ENCODE measurements around the gene IFI27L1. TPM values are rescaled to one million over a fixed set of nuclear protein-coding genes. Genes with fewer than 3 reads are reported as not detected.
"Not testable (repeated sequence)": the region's sequence is repeated elsewhere in the genome, so short reads cannot be mapped to it uniquely, and the experiment has no call there.

IFI27L1 gene
- total RNA-seq, 4 donors from 2014 or later = 7.1 to 32.8 (median 14.3) TPM

DNA sequence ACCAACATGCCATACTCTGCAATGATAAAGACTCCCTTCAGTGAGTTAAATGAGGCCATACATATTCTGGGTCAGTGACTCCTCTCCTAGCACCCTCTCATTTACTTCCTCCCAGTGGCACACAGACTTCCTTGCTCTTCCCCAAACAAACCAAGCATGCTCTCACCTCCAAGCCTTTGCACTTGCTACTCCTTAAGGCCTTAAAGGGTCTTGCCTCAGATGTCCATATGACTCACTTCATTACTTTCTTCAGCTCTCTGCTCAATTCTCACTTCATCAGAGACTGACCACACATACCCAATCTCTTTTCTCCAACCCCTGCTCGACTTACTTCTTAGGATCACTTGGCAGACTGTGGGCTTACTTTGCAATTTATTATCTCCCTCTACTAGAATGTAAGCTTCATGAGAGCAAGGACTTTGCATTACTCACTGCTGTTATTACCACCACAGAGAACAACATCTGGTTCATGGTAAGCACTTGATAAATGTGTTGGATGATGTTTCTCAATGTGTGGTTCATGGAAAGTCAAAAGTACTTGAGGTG lies 22.9 kb upstream of the IFI27L1 start:
- intact Hi-C loops (cut with DNase I; ENCODE audit: low total_unique reads) = no loop called here
- Histone ChIP-seq H3K27ac (no peak overlapping the region), H3K9me3 (no peaks in the 10 kb centered on the region), H3K27me3 (no peaks in the 10 kb centered on the region), H3K4me3 (no peak overlapping the region), H3K36me3 (no peaks in the 10 kb centered on the region), H3K4me1 (no peaks in the 10 kb centered on the region)
- no peak for DNase-seq
- TF ChIP-seq CTCF (IDR thresholded peaks at IDR 0.05) (no peak), POLR2A (IDR thresholded peaks at IDR 0.05) (no peak)

DNA sequence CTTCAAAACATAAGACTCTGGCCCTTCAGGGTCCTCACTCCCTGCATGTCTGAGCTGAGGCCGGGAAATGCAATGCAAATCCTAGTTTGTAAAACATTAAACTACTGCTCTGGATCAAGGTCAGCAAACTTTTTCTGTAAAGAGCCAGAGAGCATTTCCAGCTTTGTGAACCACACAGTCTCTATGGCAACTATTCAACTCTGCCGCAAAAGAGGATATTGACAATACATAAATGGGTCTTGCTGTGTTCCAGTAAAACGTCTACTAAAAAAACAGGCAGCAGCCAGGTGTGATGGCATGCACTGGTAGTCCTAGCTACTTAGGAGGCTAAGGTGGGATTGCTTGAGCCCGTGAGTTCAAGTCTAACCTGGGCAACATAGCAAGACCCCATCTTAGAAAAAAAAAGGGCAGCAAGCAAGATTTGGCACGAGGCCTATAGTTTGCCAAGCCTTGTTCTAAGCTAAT lies 22.4 kb upstream of the IFI27L1 start:
- Histone ChIP-seq H3K36me3 (no peaks in the 10 kb centered on the region), H3K27me3 (no peaks in the 10 kb centered on the region), H3K4me3 (no peak overlapping the region), H3K27ac (no peak overlapping the region), H3K4me1 (no peaks in the 10 kb centered on the region), H3K9me3 (no peaks in the 10 kb centered on the region)
- intact Hi-C loops (cut with DNase I; ENCODE audit: low total_unique reads) = no loop called here
- no peak for DNase-seq
- TF ChIP-seq CTCF (IDR thresholded peaks at IDR 0.05) = no peak
- no peak for TF ChIP-seq POLR2A (IDR thresholded peaks at IDR 0.05)

- no peak overlapping the region for H3K4me3 ChIP-seq
- DNase-seq = no peak
- no peak for TF ChIP-seq POLR2A (IDR thresholded peaks at IDR 0.05)
- TF ChIP-seq CTCF (IDR thresholded peaks at IDR 0.05) = no peak
- intact Hi-C loops (cut with DNase I; ENCODE audit: low total_unique reads) = no loop called here
- H3K27ac ChIP-seq = no peak overlapping the region
- H3K27me3 ChIP-seq = no peaks in the 10 kb centered on the region
- H3K4me1 ChIP-seq = no peaks in the 10 kb centered on the region
- no peaks in the 10 kb centered on the region for H3K36me3 ChIP-seq
- no peaks in the 10 kb centered on the region for H3K9me3 ChIP-seq
Measured at GRCh38 chr14:94059998-94060397, 21.1 kb upstream of the IFI27L1 start.

GRCh38 chr14:94062344-94062940 lies 18.7 kb upstream of the IFI27L1 start:
- H3K4me1 ChIP-seq = peaks cover 0 to 6% of the 10 kb centered on the region in 2 donors
- no peaks in the 10 kb centered on the region for H3K27me3 ChIP-seq
- no peak overlapping the region for H3K4me3 ChIP-seq
- H3K36me3 ChIP-seq = no peaks in the 10 kb centered on the region
- DNase-seq = no peak
- H3K27ac ChIP-seq = no peak overlapping the region
- TF ChIP-seq POLR2A (IDR thresholded peaks at IDR 0.05) (no peak), CTCF (IDR thresholded peaks at IDR 0.05) (no peak)
- intact Hi-C loops (cut with DNase I; ENCODE audit: low total_unique reads) = no loop called here
- H3K9me3 ChIP-seq = no peaks in the 10 kb centered on the region

- peaks cover 0 to 6% of the 10 kb centered on the region in 2 donors for H3K4me1 ChIP-seq
- TF ChIP-seq POLR2A (IDR thresholded peaks at IDR 0.05) = no peak
- peak overlapping the region in 1 of 2 donors; percentile 32 for H3K27ac ChIP-seq
- no peaks in the 10 kb centered on the region for H3K9me3 ChIP-seq
- intact Hi-C loops (cut with DNase I; ENCODE audit: low total_unique reads) = no loop called here
- H3K27me3 ChIP-seq = no peaks in the 10 kb centered on the region
- no peak for DNase-seq
- H3K36me3 ChIP-seq = no peaks in the 10 kb centered on the region
- H3K4me3 ChIP-seq = no peak overlapping the region
Measured at GRCh38 chr14:94066089-94066676, 14.9 kb upstream of the IFI27L1 start.

DNA sequence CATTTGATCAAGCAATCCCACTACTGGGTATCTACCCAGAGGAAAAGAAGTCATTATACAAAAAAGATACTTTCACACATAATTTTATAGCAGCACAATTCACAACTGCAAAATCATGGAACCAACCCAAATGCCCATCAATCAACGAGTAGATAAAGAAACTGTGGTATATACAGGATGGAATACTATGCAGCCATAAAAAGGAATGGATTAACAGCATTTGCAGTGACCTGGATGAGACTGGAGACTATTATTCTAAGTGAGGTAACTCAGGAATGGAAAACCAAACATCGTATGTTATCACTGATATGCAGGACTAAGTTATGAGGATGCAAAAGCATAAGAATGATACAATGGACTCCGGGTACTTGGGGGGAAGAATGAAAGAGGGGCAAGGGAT lies 9.0 kb upstream of the IFI27L1 start:
- DNase-seq; H3K27me3 ChIP-seq; H3K4me3 ChIP-seq; H3K36me3 ChIP-seq; H3K9me3 ChIP-seq; H3K4me1 ChIP-seq; H3K27ac ChIP-seq; intact Hi-C loops (cut with DNase I; ENCODE audit: low total_unique reads): not testable (repeated sequence)
